ENCODE measurements around the gene DNAL4. TPM values are rescaled to one million over a fixed set of nuclear protein-coding genes. Genes with fewer than 3 reads are reported as not detected.

Gene DNAL4
- total RNA-seq, 4 donors from 2014 or later: 9.3 to 15.2 (median 12.8) TPM

DNA sequence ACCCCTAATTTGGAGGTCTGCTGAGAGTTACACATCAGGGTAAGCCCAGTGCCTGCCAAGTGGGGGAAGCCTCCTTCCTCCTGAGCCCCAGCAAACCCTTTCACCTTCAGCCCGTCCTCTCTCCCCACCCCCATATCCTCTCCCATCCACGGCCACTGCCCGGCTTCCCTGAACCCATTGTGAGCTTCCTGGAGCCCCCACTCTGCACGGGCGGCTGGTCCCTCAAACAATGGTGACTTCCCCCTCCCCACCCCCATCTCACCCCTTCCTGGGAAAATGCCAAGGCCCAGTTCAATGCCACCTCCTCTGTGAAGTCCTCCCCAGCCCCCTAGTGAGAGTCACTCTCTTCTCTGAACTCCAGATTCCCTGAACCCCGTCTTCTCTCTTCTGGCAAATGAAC, 17.9 kb downstream of the DNAL4 start:
- TF ChIP-seq, protein P1, sequence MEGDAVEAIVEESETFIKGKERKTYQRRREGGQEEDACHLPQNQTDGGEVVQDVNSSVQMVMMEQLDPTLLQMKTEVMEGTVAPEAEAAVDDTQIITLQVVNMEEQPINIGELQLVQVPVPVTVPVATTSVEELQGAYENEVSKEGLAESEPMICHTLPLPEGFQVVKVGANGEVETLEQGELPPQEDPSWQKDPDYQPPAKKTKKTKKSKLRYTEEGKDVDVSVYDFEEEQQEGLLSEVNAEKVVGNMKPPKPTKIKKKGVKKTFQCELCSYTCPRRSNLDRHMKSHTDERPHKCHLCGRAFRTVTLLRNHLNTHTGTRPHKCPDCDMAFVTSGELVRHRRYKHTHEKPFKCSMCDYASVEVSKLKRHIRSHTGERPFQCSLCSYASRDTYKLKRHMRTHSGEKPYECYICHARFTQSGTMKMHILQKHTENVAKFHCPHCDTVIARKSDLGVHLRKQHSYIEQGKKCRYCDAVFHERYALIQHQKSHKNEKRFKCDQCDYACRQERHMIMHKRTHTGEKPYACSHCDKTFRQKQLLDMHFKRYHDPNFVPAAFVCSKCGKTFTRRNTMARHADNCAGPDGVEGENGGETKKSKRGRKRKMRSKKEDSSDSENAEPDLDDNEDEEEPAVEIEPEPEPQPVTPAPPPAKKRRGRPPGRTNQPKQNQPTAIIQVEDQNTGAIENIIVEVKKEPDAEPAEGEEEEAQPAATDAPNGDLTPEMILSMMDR (IDR thresholded peaks at IDR 0.05): no peak
- TF ChIP-seq POLR2A (IDR thresholded peaks at IDR 0.05; ENCODE audit: low read depth): no peak
- TF ChIP-seq POLR2AphosphoS5 (IDR thresholded peaks at IDR 0.05): no peak
- no peak for TF ChIP-seq EP300 (IDR thresholded peaks at IDR 0.05)
- Histone ChIP-seq H3K27me3 (no peaks in the 10 kb centered on the region), H3K9me3 (no peaks in the 10 kb centered on the region), H3K4me3 (no peak overlapping the region), H3K27ac (replicated peaks in 1 of 4) (no peak overlapping the region), H3K36me3 (peaks cover 8 to 39% (median 26%) of the 10 kb centered on the region in 4 donors), H3K4me1 (no peaks in the 10 kb centered on the region)
- intact Hi-C loops (cut with DNase I): loop anchor here (10.0 kb wide), 1 partner anchor 349 kb away; no protein-coding TSS in a partner anchor
- WGBS: 71% methylated on average over 6 of the region's 6 CpGs
- DNase-seq (ENCODE audit: extremely low spot score): no peak

- Histone ChIP-seq H3K4me3 (no peak overlapping the region), H3K4me1 (no peaks in the 10 kb centered on the region), H3K27ac (replicated peaks in 1 of 4) (no peak overlapping the region), H3K9me3 (no peaks in the 10 kb centered on the region), H3K27me3 (no peaks in the 10 kb centered on the region), H3K36me3 (peaks cover 8 to 34% (median 22%) of the 10 kb centered on the region in 4 donors)
- intact Hi-C loops (cut with DNase I): loop anchor here (10.0 kb wide), 1 partner anchor 349 kb away; no protein-coding TSS in a partner anchor
- TF ChIP-seq EP300 (IDR thresholded peaks at IDR 0.05) (no peak), POLR2AphosphoS5 (IDR thresholded peaks at IDR 0.05) (no peak)
- TF ChIP-seq, protein P1 (IDR thresholded peaks at IDR 0.05): no peak
- 66% methylated on average over 11 of the region's 13 CpGs for WGBS
- no peak for DNase-seq (ENCODE audit: extremely low spot score)
These were observed 18.3 kb downstream of the DNAL4 start for GRCh38 chr22:38775656-38776055.

DNA sequence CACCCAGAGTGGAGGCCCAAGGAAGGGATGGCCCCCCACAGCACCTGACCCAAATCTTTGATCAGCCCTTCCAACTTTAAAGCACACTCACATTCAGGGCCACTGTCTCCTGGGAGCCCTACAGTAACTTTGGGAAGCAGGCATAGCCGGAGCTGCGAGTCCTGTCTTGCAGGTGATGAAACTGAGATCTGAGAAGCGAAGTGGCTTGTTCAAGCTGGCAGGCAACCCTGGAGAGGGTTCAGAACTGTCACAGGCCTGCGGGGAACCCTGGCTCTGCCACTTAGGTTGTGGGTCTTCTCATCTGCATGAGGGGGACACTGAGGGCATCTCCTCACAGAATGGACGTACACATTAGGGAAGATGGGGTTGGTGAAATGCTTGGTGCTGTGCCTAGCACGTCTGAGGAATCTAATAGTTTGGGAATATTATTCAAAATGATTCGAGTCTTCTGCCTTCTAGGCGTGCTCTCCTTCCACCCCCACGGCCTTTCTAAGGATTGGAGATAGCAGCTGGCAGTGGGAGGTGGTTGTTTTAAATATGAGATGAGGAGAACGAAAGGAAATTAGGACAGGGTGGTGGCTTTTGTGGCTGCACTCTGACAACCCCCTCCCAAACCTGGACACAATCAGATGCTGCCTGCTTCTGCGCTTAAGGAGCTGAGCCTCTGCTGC, 19.3 kb downstream of the DNAL4 start:
- Histone ChIP-seq H3K27ac (replicated peaks in 1 of 4) (no peak overlapping the region), H3K36me3 (peaks cover 6 to 24% (median 13%) of the 10 kb centered on the region in 4 donors), H3K9me3 (no peaks in the 10 kb centered on the region), H3K4me1 (no peaks in the 10 kb centered on the region), H3K27me3 (no peaks in the 10 kb centered on the region), H3K4me3 (no peak overlapping the region)
- intact Hi-C loops (cut with DNase I): loop anchor here (10.0 kb wide), 1 partner anchor 350 kb away; no protein-coding TSS in a partner anchor
- WGBS: 75% methylated on average over 9 of the region's 11 CpGs
- TF ChIP-seq POLR2AphosphoS5 (IDR thresholded peaks at IDR 0.05) (no peak), EP300 (IDR thresholded peaks at IDR 0.05) (no peak), POLR2A (IDR thresholded peaks at IDR 0.05; ENCODE audit: low read depth) (no peak)
- TF ChIP-seq, protein P1 (IDR thresholded peaks at IDR 0.05): no peak
- DNase-seq (ENCODE audit: extremely low spot score): no peak

DNA sequence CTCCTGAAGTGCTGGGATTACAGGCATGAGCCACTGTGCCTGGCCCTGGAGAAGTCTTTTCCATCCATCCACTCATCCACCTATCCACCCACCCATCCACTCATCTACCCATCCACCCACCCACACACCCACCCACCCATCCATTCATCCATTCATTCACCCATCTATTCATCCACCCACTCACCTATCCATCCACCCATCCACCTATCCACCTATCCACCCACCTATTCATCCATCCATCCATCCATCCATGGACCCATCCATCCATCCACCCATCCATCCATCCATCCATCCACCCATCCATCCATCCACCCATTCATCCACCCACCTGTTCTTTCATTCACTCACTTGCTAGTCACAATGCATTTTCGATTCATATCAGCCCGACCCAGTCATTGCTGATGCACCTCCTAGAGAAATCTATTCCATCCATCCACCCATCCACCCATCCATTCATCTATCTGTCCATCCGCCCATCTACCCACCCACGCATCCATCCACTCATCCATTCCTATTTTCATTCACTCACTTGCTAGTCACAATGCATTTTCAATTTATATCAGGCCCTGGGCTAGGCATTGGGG, 20.5 kb downstream of the DNAL4 start:
- TF ChIP-seq, protein P1 (IDR thresholded peaks at IDR 0.05): no peak
- Histone ChIP-seq H3K9me3 (no peaks in the 10 kb centered on the region), H3K27ac (replicated peaks in 1 of 4) (no peak overlapping the region), H3K4me3 (no peak overlapping the region), H3K36me3 (peaks cover 0 to 12% (median under 1%) of the 10 kb centered on the region in 4 donors), H3K27me3 (no peaks in the 10 kb centered on the region), H3K4me1 (peaks cover 0 to 7% (median 6%) of the 10 kb centered on the region in 4 donors)
- WGBS: 93% methylated on average over 4 of the region's 4 CpGs
- DNase-seq (ENCODE audit: extremely low spot score): no peak
- intact Hi-C loops (cut with DNase I): loop anchor here (10.0 kb wide), 1 partner anchor 351 kb away; no protein-coding TSS in a partner anchor

All from esophagus muscularis mucosa (tissue), 4 donors.